Limb (tissue), 2 donors: ENCODE data around the gene MAPK13.
"Not testable (repeated sequence)": the region's sequence is repeated elsewhere in the genome, so short reads cannot be mapped to it uniquely, and the experiment has no call there.

Experiments used
- DNase-seq, 2 donors: peaks; one replicate each; pipeline ENCODE4 v3.0.0-alpha.2; 2016; ENCODE audit errors: extremely low spot score in 2 of 2

MAPK13 gene

GRCh38 chr6:36127462-36128016 is 2.8 kb upstream of the MAPK13 start:
- no peak for DNase-seq

GRCh38 chr6:36128073-36128472 is 2.2 kb upstream of the MAPK13 start:
- DNase-seq: no peak

- DNase-seq: no peak
Observed at GRCh38 chr6:36128793-36129192, 1.5 kb upstream of the MAPK13 start.

DNA sequence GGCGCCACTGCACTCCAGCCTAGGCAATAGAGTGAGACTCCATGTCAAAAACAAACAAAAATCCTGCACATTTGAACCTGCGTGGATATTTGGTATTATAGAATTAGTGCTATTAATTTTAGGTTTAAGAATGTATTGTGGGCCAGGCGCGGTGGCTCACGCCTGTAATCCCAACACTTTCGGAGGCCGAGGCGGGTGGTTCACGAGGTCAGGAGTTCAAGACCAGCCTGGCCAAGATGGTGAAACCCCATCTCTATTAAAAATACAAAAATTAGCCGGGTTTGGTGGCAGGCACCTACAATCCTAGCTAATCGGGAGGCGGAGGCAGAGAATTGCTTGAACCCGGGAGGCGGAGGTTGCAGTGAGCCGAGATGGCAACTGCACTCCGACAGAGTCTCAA is 979 bp upstream of the MAPK13 start:
- not testable (repeated sequence) for DNase-seq

DNA sequence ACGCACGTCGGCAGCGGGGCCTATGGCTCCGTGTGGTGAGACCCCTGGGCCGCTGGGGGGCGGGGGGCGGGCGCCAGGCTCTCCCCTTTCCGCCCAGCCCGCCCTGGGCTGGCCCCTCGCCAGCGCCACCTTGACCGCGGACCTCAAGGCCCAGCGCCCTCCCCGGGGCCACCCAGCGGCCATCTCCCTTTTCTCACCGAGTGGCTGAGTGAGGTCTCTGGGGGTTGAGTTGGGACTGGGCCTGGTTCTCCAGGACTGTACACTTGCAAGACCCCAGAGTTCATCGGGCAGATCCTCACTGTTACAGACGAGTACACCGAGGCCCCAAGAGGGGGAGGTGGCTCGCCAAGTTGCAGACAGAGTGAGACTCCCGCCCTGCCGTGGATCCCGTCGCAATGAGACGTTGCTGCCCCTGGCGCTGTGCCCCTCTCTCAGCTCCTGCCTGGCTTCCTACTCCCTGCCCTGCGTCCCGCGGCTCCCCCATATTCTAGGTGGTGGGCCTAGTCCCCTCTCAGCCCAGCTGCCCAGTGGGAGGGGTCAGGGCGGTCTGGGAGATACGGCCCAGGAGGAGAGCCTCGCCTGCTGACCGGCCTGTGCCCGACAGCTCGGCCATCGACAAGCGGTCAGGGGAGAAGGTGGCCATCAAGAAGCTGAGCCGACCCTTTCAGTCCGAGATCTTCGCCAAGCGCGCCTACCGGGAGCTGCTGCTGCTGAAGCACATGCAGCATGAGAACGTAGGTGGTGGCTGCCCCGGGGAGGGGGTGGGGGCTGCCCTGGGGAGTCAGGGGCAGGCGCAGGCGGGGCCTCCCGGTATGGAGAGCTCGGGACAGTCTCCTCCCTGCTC is 576 bp downstream of the MAPK13 start:
- DNase-seq: peak in 1 of 2 donors; percentile 63

- DNase-seq: peak in 1 of 2 donors; percentile 66
Observed at GRCh38 chr6:36131511-36132245, 1.4 kb downstream of the MAPK13 start.

DNA sequence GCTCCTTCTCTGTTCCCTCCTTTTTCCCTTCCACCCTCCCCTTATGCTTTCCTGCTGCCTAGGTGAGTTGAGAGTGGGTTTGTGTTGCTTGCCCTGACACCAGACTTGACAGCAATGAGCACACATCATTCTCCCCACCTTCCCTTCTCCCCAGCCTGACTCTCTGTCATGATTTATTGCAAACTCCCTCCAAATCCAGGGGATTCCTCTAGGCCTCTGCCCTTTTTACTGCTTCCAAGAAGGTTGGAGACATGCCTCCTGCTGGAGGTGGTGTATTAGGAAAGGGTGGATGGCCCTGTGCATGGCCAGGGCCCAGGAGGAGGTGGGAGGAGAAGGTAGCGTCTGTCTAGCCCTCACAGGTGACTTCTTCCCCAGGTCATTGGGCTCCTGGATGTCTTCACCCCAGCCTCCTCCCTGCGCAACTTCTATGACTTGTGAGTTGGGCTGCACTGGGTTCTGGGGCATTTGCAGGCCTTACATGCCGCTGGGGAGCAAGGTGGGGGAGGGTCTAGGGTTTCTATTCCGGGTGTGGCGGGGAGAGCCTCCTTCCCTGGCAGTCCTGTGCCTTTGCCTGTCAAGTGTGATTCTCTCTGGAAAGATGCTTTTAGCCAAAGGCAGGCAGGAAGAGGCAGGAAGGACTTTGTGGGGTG is 2.1 kb downstream of the MAPK13 start:
- DNase-seq: no peak

- no peak for DNase-seq
Observed at GRCh38 chr6:36133148-36133547, 2.8 kb downstream of the MAPK13 start.

GRCh38 chr6:36133912-36134311 is 3.6 kb downstream of the MAPK13 start:
- no peak for DNase-seq

DNA sequence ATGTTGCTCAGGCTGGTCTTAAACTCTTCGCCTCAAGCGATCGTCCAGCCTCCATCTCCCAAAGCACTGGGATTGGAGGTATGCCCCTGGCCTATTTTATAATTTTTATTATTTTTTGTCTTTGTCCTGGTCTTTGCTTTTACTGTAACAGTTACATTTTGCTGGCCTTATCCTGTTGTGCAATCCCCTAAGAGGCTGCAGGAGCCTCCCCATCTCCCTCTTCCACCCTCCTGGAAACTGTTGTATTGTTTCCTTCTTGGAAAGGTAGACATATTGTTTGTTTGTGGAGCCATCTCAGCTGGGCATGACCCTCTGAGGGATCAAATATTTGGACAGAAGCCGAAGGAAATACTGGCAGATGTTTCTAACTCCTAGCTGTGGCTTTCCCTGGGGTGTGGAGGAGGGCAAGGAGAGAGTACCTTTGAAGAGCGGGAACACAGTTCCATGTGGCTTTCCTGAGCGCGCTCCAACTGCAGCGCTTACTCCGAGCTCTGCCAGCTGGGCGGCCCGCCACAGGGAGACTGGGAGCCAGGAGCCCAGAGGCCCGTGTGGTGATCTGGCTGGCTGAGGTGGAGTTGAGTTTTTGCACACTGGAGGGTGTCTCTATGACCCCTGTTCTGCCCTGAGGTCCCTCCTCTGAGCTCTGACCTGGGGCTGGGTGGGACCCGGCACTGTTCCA is 4.9 kb downstream of the MAPK13 start:
- no peak for DNase-seq

DNA sequence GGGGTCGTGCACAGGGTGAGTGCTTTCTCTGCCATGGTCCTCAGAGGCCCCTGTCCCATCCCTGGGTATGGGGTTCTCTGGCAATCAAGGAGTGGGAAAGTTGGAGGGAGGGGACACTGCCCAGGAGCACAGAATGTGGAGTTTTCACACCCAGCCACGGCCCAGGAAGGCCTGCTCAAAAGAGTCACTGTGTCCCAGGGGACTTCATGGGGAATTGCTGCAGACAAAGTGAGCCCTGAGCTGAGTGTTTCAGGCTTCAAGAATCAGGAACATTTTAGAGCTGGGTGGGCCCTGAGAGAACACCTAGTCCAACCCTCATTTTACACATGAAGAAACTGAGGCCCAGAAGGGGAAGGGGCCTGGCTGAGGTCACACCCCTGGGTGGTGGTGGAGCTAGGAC is 5.7 kb downstream of the MAPK13 start:
- no peak for DNase-seq

GRCh38 chr6:36136551-36136950 is 6.2 kb downstream of the MAPK13 start:
- DNase-seq: no peak

- no peak for DNase-seq
Observed at GRCh38 chr6:36138667-36139066, 8.4 kb downstream of the MAPK13 start.

- peak in 1 of 2 donors; percentile 54 for DNase-seq
Observed at GRCh38 chr6:36139431-36139830, 9.1 kb downstream of the MAPK13 start.

DNA sequence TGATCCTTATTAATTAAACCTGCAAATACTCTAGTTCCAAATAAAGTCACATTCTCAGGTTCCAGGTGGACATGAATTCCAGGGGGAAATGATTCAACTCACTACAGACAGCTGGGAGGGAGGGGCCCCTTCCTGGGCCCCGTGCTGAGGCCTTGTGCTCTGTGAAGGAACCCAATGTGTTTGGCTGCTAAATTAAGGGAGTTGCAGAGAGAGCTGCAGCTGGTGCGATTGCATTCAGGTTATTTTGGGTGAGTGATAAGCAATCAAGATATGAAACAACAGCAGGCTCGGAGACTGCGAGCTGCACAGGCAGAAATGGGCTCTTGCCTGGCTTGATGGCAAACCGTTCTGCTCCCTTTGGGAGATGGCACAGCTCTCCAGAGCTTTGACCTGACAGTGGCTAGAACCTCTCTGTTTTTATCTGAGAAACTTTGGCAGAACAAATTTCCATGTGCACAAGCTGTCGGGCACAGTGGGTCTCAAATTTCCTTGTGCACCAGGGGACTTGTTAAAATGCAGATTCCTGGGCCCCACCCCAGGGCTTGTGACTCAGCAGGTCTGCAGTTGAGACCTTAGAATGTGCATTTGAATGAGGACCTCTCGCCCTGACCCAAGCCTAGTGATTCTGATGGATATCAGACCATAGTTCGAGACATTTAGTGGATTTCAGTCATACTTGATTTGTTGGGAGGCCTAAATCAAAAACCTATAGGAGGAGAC is 9.8 kb downstream of the MAPK13 start:
- no peak for DNase-seq

DNA sequence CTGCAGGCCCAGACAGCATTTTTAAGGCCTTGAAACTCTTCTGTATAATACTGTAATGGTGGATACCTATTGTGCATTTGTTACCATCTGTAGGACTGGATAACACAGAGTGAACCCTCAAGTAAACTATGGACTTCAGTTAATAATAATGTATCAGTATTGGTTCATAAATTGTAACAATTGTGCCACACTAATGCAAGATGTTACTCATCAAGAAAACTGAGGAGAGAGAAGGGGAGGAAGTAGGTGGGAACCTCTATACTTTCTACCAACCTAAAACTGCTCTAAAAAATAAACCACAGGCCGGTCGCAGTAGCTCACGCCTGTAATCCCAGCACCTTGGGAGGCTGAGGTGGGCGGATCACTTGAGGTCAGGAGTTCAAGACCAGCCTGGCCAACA is 10.8 kb downstream of the MAPK13 start:
- no peak for DNase-seq

DNA sequence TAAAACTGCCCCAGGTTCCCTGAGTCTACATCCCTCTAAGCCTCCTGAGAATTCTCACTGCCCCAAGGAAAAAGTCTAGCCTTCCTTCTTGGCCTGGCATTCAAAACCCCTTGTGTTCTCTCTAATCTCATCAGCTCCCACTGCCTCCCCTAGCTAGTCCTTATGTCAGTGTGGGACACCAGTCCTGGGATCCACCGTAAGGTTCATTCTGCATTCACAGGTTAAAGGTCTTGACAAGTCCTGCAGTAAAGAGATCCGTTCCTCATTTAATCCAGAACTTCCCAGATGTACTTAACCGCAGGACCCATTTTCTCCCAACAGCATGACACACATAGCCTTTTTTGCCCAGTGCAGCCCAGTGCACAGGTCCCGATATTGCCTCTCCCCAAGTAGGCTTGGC is 11.6 kb downstream of the MAPK13 start:
- no peak for DNase-seq

- no peak for DNase-seq
Observed at GRCh38 chr6:36142971-36143838, 12.9 kb downstream of the MAPK13 start.

- DNase-seq: no peak
Observed at GRCh38 chr6:36145495-36145894, 15.2 kb downstream of the MAPK13 start.

DNA sequence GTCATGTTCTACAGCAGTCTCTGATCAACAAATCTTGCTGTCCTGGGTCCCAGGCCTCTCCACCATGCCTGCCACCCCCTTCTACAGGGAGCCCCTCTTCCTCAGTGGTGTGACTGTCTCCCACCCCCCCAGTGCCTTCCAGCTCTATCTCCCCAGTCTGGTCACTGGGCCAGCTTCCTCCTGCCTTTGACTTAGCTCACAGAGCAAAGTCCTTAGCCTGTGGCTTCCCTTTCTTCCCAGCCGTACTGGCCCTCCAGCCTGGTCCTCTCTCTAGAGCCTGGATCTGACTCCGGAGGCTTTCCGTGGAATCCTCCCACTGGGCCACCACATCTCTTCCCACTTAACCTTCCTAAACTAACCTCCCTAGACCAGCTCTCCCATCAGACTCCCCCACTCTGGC is 17.0 kb downstream of the MAPK13 start:
- DNase-seq: no peak
